Gastrocnemius medialis (tissue), 4 donors: ENCODE data around the gene PRTN3.

Source experiments
- POLR2A ChIP-seq, 2 donors: fragments of 450-650 bp; IDR thresholded peaks; one replicate each; pipeline ENCODE4 v1.6.1; 2017; ENCODE audit warnings: antibody characterized with exemption in 2 of 2, mild to moderate bottlenecking in 2 of 2, moderate library complexity in 2 of 2
- TF ChIP-seq, protein P1 (sequence below), 5 experiments: fragments of 450-650 bp in 3 of 5; fragments of 200-600 bp in 2 of 5; sonication (generic) in 2 of 5; IDR thresholded peaks in 4 of 5; conservative IDR thresholded peaks in 1 of 5; 1 replicate in 4 of 5; 2 replicates in 1 of 5; pipeline ENCODE4 v1.5.1; 2016 to 2019; ENCODE audit warnings: antibody characterized with exemption in 5 of 5, mild to moderate bottlenecking in 3 of 5, moderate library complexity in 3 of 5

DNA sequence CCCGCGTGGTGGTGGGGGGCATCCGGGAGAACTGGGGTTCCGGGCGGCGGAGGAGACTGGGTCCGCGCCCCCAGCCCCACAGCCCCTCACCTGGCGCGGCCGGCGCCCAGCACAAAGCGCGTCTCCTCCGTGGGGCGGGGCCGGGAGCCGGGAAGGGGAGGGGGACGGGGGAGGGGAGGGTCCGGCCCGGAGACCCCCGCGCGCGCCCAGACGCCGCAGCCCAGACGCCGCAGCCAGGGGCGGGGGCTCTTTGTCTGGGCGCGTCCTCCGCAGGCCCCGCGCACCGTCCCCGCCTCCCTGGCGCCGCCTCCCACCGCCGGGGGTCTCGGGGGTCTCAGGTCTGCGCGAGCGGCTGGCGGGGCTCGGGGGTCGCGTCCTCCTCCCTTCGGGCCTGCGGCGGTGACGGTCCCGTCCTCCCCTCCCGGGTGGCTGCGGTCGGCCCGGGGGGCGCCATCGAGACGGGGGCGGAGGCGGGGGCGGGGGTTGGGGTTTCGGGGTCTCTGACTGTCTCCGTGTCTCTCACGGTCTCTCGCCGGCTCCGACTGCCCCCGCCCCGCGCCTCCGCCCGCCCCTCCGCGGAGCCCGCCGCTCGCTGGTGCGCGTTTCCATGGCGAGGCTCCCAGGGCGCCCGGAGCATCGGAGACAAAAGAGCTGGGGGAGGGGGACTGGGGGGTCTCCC is 18.8 kb upstream of the PRTN3 start, which contains the start of gene PLPPR3:
- TF ChIP-seq, protein P1, sequence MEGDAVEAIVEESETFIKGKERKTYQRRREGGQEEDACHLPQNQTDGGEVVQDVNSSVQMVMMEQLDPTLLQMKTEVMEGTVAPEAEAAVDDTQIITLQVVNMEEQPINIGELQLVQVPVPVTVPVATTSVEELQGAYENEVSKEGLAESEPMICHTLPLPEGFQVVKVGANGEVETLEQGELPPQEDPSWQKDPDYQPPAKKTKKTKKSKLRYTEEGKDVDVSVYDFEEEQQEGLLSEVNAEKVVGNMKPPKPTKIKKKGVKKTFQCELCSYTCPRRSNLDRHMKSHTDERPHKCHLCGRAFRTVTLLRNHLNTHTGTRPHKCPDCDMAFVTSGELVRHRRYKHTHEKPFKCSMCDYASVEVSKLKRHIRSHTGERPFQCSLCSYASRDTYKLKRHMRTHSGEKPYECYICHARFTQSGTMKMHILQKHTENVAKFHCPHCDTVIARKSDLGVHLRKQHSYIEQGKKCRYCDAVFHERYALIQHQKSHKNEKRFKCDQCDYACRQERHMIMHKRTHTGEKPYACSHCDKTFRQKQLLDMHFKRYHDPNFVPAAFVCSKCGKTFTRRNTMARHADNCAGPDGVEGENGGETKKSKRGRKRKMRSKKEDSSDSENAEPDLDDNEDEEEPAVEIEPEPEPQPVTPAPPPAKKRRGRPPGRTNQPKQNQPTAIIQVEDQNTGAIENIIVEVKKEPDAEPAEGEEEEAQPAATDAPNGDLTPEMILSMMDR (IDR thresholded peaks at IDR 0.05 in 4 of 5, conservative IDR thresholded peaks at IDR 0.05 in 1 of 5): no peak
- no peak for TF ChIP-seq POLR2A (IDR thresholded peaks at IDR 0.05)
